GM13976 (cell line): ENCODE data around the gene MINPP1.
"Not testable (repeated sequence)": the region's sequence is repeated elsewhere in the genome, so short reads cannot be mapped to it uniquely, and the experiment has no call there.

Experiments
- DNase-seq: peaks from one replicate; pipeline ENCODE4 v3.0.0; 2012; ENCODE audit warnings: low spot score
- in situ Hi-C: fragments of 300-500 bp; cut with MboI; formaldehyde crosslinking; loops from one replicate; pipeline ENCODE4 v1.12.0; 2022; ENCODE audit warnings: low sequenced_read_pairs, mixed read lengths, inconsistent platforms; ENCODE audit not compliant: unreplicated experiment
- TF ChIP-seq, protein P1 (sequence below): IDR thresholded peaks from 2 replicates; pipeline ENCODE4 v1.5.1; 2012; ENCODE audit warnings: borderline replicate concordance, mild to moderate bottlenecking; ENCODE audit not compliant: insufficient read depth; ENCODE audit errors: extremely low read depth, missing control alignments, control extremely low read depth

The MINPP1 gene, protein sequence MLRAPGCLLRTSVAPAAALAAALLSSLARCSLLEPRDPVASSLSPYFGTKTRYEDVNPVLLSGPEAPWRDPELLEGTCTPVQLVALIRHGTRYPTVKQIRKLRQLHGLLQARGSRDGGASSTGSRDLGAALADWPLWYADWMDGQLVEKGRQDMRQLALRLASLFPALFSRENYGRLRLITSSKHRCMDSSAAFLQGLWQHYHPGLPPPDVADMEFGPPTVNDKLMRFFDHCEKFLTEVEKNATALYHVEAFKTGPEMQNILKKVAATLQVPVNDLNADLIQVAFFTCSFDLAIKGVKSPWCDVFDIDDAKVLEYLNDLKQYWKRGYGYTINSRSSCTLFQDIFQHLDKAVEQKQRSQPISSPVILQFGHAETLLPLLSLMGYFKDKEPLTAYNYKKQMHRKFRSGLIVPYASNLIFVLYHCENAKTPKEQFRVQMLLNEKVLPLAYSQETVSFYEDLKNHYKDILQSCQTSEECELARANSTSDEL

DNA sequence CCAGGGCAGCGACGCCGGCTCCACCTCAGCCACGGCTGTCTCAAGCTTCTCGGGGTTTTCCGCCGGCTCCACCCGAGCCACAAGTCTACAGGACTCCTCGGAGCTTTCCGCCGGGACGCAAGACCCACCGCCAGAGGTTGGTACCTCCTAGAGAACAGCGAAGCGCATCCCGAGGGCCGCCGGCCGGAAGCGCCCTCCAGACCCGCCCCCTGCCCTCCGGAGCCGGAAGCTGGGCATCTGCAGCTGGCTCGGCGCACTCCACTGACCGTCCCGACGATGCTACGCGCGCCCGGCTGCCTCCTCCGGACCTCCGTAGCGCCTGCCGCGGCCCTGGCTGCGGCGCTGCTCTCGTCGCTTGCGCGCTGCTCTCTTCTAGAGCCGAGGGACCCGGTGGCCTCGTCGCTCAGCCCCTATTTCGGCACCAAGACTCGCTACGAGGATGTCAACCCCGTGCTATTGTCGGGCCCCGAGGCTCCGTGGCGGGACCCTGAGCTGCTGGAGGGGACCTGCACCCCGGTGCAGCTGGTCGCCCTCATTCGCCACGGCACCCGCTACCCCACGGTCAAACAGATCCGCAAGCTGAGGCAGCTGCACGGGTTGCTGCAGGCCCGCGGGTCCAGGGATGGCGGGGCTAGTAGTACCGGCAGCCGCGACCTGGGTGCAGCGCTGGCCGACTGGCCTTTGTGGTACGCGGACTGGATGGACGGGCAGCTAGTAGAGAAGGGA lies at the start of gene MINPP1:
Gene MINPP1, plus strand, starts transcription at position 254 of the 726 bp plus-strand sequence. Its CDS starts 23 bp downstream, at position 277.
- TF ChIP-seq, protein P1, sequence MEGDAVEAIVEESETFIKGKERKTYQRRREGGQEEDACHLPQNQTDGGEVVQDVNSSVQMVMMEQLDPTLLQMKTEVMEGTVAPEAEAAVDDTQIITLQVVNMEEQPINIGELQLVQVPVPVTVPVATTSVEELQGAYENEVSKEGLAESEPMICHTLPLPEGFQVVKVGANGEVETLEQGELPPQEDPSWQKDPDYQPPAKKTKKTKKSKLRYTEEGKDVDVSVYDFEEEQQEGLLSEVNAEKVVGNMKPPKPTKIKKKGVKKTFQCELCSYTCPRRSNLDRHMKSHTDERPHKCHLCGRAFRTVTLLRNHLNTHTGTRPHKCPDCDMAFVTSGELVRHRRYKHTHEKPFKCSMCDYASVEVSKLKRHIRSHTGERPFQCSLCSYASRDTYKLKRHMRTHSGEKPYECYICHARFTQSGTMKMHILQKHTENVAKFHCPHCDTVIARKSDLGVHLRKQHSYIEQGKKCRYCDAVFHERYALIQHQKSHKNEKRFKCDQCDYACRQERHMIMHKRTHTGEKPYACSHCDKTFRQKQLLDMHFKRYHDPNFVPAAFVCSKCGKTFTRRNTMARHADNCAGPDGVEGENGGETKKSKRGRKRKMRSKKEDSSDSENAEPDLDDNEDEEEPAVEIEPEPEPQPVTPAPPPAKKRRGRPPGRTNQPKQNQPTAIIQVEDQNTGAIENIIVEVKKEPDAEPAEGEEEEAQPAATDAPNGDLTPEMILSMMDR = no peak
- DNase-seq = peak; percentile 91
- in situ Hi-C loops = no loop called here

DNA sequence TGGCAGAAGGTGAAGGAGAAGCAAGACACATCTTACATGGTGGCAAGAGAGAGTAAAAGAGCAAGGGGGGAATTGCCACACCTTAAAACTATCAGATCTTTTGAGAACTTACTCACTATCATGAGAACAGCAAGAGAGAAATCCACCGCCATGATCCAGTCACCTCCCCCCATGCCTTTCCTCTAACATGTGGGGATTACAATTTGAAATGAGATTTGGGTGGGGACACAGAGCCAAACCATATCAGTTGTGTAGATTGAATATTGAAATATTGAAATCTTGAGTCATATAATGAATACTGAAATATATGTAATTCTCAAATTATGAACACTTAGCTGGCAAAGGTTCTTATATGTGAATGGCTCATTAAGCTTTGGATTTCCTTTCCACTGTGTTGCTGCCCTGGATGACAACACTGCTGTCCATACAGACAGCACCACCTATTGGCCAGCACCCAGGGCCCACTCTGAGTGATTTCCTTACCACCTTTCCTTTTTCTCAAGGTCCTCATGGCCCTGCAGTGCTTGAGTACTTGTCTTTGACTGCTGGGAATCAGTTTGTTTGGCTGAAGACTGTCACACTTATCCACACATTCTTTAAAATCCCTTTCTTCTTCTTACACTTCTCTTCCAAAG lies 48.0 kb upstream of the MINPP1 start:
- in situ Hi-C loops, DNase-seq: not testable (repeated sequence)

DNA sequence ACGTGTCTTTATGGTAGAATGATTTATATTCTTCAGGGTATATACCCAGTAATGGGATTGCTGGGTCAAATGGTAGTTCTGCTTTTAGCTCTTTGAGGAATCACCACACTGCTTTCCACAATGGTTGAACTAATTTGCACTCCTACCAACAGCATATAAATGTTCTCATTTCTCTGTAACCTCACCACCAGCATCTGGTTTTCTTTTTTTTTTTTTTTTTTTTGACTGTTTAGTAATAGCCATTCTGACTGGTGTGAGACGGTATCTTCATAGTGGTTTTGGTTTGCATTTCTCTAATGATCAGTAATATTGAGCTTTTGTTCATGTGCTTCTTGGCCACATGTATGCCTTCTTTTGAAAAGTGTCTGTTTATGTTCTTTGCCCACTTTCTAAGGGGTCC lies 42.9 kb upstream of the MINPP1 start:
- in situ Hi-C loops = not testable (repeated sequence)

DNA sequence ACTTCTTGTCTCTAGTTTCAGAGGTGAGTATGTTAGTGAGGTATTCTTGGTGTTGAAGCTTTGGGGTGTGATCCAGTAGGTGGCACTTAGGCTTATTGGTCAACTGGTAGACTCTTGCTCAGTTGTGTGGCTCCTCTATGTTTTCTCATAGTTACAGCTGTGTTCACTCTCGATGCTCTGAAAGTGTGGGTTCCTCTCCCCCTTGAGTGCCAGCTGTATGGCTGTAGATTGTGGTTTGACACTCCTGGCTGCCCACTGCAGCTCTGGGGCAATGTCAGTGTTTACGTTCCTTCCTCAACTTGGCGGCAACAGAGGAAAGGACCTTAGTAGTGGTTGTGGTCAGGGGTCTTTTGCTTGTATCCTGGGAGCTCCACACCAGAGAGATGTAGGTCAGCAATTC lies 37.8 kb upstream of the MINPP1 start:
- in situ Hi-C loops, DNase-seq: not testable (repeated sequence)

More for the DNA sequence above, 42.9 kb upstream of the MINPP1 start:
- DNase-seq = not testable (repeated sequence)

DNA sequence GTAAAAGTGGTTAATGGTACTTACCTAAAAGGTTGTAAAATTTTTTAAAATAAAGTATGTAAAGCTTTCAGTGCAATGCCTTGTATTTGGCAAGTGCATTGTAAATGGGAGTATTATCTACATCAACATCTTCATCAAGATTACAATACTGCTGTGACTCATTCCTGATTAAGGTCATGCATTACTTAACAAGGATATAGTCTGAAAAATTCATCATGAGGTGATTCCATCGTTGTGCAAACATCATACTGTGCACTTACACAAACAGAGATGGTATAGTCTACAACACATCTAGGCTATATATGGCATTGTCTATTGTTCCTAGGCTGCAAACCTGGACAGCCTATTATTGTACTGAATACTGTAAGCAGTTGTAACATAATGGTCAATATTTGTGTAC lies 16.0 kb upstream of the MINPP1 start:
- in situ Hi-C loops, DNase-seq: not testable (repeated sequence)

DNA sequence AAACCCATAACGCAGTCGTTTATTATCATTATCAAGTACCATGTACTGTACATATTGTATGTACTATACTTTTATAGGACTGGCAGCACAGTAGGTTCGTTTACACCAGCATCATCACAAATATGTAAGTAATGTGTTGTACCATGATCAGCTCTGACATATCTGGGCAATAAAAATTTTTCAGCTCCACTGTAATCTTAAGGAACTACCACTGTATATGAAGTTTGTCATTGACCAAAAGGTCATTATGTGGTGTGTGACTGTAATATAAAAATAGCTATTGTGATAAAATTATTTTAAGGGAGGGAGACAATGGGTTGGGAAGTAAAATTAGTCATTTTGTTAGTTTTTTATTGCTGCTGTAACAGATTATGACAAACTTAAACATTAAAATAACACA lies 14.4 kb upstream of the MINPP1 start:
- in situ Hi-C loops, DNase-seq: not testable (repeated sequence)

DNA sequence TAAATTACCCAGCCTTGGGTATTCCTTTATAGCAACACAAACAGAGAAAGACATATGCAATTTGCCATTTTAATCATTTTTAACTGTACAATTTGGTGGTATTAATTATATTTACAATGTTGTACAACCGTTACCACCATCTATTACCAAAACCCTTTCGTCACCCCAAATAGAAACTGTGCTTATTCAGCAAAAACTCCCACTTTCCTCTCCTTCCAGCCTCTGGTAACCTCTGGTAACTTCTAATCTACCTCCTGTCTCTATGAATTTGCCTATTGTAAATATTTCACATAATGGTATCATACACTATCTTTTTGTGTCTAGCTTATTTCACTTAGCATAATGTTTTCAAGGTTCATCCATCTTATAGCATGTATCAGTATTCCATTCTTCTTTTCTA lies 12.2 kb upstream of the MINPP1 start:
- in situ Hi-C loops, DNase-seq: not testable (repeated sequence)

DNA sequence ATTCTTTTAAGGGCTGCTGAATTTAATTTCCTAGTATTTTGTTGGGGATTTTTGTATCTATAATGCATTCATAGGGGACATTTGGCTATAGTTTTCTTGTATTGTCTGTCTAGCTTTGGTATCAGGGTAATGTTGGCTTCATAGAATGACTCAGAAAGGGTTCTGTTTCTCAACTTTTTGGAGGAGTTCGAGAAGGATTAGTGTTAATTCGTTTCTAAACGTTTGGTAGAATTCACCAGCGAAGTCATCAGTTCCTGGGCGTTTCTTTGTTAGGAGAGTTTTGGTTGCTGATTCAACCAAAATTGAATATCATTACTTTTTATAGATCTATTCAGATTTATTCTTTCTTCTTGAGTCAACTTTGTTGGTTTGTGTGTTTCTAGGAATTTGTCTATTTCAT lies 9.2 kb upstream of the MINPP1 start:
- in situ Hi-C loops, DNase-seq: not testable (repeated sequence)

DNA sequence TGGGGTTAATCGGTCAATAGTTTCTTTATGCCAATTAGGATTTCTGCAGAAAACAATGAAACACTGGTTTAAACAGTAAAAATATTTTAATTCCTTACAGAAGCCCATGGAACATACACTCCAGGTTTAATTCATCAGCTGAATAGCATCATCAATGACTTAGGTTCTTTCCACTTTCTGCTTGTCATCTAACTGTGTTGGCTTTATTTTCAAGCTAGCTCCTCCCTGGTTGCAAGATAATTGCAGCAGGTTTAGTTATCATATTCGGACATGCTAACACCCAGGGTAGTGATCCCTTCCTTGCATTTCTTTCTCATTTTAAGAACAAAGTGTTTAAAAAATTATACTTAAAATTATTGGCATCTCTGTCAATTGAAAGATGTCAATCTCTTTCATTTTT lies 7.3 kb upstream of the MINPP1 start:
- DNase-seq, in situ Hi-C loops: not testable (repeated sequence)

DNA sequence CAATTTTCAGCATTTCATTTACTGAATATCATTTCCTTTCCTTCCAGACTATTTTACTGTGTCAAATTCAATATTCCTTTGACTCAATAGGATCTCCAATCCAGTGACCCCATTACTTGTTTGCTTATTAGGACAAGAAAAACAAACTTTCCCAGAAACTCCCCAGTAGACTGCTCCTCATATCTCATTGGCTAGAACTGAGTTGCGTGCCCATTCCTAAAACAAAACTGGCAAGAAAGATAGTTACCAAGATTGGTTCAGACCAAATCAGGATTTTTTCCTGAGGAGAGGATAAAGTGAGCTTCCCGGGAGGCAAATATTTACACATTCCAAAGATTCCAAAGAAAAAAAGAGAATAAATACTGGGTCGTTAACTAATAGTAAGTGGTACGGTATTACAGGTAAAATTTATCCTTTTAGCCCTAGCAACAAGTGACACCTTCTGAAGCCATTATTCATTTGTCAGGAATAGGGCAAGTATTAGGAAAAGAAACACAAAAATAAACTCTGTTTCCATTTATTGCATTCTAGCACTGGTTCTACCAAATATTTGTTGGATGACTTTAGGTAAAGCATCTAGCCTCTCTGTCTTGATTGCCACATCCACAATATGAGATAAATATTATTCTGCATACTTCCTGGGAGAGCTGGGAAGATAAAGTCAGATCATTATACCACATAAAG lies 6.4 kb upstream of the MINPP1 start:
- in situ Hi-C loops, DNase-seq: not testable (repeated sequence)

DNA sequence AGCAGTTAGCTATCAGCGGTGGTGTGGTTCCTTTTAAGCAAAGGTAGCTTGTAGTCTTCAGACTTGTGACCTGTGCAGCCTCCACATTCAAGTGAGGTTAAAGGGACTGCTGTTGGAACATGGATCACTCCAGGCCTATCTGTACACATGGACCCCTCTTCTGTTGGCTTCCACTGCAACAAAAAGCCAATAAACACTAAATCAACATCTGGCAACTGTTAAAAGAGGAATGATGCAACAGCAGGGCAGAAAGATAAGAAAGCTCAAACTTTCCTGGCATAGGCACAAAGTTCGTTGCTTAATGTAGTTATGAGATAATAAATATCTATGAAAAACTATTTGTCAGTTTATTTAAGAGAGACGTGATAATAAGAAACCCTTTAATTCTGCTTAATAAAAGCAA lies 4.0 kb upstream of the MINPP1 start:
- TF ChIP-seq, protein P1 = no peak
- DNase-seq = no peak
- in situ Hi-C loops = no loop called here
